NT2/D1 (cell line): ENCODE data around the gene SENP3.

Experiments used
- SUZ12 ChIP-seq: IDR thresholded peaks from 2 replicates; pipeline ENCODE4 v1.6.1; 2011; ENCODE audit not compliant: insufficient read length, insufficient read depth; ENCODE audit errors: extremely low read depth
- YY1 ChIP-seq: IDR thresholded peaks from 2 replicates; pipeline ENCODE4 v1.6.1; 2011; ENCODE audit not compliant: insufficient read length, insufficient read depth
- ZNF274 ChIP-seq: IDR thresholded peaks from 2 replicates; pipeline ENCODE4 v1.6.1; 2011; ENCODE audit warnings: mild to moderate bottlenecking, low read depth, low read length

DNA sequence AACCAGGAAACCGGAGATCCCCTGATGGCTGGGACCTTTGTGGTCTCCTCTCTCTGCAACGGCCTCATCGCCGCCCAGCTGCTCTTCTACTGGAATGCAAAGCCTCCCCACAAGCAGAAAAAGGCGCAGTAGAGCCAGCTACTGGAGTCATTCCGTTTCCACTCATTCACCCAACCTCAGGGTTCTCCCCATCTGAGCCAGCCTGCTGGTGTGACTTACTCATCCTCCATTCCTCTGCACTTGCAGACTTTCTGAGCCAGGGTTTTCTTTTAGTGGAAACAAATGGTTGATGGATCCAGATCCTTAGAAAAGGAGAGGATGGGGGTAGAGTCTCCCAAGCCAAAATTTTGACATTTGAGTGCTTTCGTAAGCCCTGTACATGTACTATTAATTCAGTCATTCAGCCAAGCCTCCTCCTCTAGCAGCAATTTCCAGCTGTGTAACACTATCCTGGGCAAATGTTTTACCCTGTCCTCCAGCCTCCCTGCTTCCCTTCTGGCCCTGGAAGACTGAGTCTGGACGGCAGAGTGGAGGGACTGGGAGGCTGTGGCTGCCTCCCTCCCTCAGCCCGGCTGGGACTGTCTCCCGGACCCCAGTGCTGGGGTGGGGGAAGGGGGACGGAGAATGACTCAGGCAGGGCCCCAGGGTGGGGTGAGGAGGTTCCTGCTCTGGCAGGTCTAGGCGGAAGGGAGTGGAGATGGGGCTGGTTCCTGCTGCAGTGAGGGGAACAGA lies 25.9 kb downstream of the SENP3 start:
- TF ChIP-seq ZNF274 (no peak), YY1 (no peak), SUZ12 (no peak)
